NCI-H345 treated with DMSO at 0.1 percent for 48 hours (cell line): ENCODE measurements around the gene SFT2D1.

Experiments used
- DNase-seq: peaks from one replicate; lab custom pipeline; 2025; ENCODE audit not compliant: unreplicated experiment; lab: John Stamatoyannopoulos, UW

SFT2D1 gene

GRCh38 chr6:166282394-166283032 lies 59.8 kb downstream of the SFT2D1 start:
- no peak for DNase-seq

- no peak for DNase-seq
Measured at GRCh38 chr6:166281104-166281503, 61.2 kb downstream of the SFT2D1 start.

DNA sequence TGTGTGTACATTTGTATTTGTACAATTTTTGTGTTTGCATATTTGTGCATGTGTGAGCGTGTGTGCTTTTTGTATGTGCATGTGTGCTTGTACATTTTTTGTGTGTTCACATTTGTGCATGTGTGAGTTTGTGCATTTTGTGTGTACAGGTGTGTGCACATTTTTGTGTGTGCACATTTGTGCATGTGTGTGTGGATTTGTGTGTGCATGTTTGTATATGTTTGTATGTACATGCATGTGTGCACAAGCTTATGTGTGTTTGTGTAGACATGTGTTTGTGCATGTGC lies 63.0 kb downstream of the SFT2D1 start:
- no peak for DNase-seq

DNA sequence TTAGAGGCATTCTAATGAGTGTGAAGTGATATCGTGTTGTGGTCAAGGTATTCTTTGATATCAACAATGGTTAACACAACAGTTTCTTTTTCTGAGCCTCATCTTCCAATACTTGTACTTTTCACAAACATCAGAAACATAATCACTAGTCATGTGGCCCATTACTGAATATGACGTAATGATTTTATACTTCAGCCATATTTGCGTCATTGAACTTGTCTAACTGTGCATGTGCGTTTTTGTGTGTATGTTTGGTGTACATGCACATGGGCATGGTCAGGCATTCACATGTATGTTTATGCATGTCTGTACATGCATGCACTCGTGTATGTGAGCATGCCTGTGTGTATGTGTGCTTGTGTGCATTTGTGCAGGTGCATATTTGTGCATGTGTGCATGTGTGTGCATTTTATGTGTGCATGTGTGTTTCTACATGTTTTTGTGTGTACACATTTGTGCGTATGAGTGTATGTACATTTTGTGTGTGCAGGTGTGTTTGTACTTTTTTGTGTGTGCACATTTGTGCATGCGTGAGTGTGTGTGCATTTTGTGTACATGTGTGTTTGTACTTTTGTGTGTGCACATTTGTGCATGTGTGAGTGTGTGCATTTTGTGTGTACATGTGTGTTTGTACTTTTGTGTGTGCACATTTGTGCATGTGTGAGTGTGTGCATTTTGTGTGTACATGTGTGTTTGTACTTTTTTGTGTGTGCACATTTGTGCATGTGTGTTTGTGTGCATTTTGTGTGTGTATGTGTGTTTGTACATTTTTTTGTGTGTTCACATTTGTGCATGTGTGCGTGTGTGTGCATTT lies 63.6 kb downstream of the SFT2D1 start:
- DNase-seq = no peak

GRCh38 chr6:166277892-166278578 lies 64.3 kb downstream of the SFT2D1 start:
- DNase-seq = no peak

DNA sequence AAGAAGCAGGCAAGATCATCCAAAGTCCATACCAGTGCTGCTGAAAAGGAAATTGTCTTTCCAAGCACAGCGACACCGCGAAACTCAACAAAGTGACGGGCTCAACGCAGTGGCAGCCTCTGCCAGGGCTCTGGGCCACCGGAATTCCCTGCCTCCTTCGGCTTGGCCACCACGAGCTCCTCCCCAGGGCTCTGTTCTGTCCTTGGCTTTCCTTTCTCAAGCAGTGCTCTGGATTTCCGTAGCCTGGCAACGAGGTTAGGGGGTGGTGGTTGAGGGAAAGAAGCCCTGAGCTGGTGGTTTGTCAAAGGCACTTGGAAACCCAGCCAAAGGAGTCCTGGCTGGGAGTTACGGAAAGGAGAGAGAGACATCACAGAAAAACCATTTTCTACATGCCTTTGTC lies 65.3 kb downstream of the SFT2D1 start:
- DNase-seq = no peak

DNA sequence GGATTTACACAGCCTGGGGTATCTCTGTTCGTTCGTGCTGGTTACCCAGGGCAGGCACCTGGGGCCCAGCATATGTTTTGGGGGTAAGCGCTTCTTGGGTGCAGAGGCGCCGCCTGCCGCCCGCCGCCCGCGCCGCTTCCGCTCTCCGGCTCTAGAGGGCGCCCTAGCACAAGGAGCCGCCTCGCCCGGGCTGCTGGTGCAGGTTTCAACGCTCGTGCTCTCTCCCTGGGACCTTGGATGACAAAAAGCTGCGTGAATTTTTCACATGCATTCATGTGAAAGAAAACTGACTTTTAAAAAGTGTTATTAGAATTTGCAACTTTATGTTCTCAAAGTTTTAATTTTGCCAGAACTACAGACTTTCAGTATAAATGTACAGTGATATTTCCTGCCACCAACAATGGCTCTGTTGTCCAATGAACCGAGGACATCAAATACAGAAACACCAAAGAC lies 66.6 kb downstream of the SFT2D1 start:
- peak; percentile 46 for DNase-seq

- DNase-seq = no peak
Measured at GRCh38 chr6:166274739-166275370, 67.5 kb downstream of the SFT2D1 start.

DNA sequence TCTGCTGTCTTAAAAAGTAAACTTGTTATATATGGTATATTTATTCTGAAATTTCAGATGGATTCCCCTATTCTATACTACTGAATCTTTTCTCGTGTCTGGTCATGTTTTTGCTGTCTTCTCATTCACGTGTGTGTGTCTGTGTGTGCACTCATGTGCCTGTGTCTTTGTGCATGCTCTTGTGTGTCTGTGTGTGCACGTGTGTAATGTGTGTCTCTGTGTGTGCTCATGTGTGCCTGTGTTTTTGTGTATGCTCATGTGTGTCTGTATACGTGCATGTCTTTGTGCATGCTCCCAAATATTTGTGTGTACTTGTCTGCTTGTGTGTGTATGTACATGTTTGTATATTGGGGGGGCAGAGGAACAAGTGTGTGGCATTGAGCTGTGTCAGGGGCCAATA lies 68.2 kb downstream of the SFT2D1 start:
- no peak for DNase-seq

GRCh38 chr6:166271376-166271765 lies 71.0 kb downstream of the SFT2D1 start:
- DNase-seq = no peak

- no peak for DNase-seq
Measured at GRCh38 chr6:166270706-166271375, 71.5 kb downstream of the SFT2D1 start.
